ENCODE results near the gene RAD51C.
A peak's percentile ranks its signal among the peaks of the same experiment; 100 is the strongest.
"Not testable (repeated sequence)": the region's sequence is repeated elsewhere in the genome, so short reads cannot be mapped to it uniquely, and the experiment has no call there.

The RAD51C gene

GRCh38 chr17:58734040-58734439, 41.6 kb downstream of the RAD51C start:
- TF ChIP-seq CTCF (IDR thresholded peaks at IDR 0.05; ENCODE audit: low read length, missing control alignments) = no peak
- no peak for DNase-seq (ENCODE audit: low read depth)
- H3K4me3 ChIP-seq (replicated peaks; ENCODE audit: low read depth, low read length) = no peak overlapping the region

GRCh38 chr17:58734811-58735210, 42.4 kb downstream of the RAD51C start:
- TF ChIP-seq CTCF (IDR thresholded peaks at IDR 0.05; ENCODE audit: low read length, missing control alignments) = no peak
- no peak overlapping the region for H3K4me3 ChIP-seq (replicated peaks; ENCODE audit: low read depth, low read length)
- DNase-seq (ENCODE audit: low read depth) = no peak

- TF ChIP-seq CTCF (IDR thresholded peaks at IDR 0.05; ENCODE audit: low read length, missing control alignments) = no peak
- DNase-seq (ENCODE audit: low read depth) = peak; percentile 48
- no peak overlapping the region for H3K4me3 ChIP-seq (replicated peaks; ENCODE audit: low read depth, low read length)
These were observed 48.8 kb downstream of the RAD51C start for GRCh38 chr17:58741121-58741625.

GRCh38 chr17:58747674-58748073, 55.3 kb downstream of the RAD51C start:
- TF ChIP-seq CTCF (IDR thresholded peaks at IDR 0.05; ENCODE audit: low read length, missing control alignments) = no peak
- no peak for DNase-seq (ENCODE audit: low read depth)
- H3K4me3 ChIP-seq (replicated peaks; ENCODE audit: low read depth, low read length) = no peak overlapping the region

GRCh38 chr17:58749627-58750026, 57.2 kb downstream of the RAD51C start:
- H3K4me3 ChIP-seq (replicated peaks; ENCODE audit: low read depth, low read length); DNase-seq (ENCODE audit: low read depth): not testable (repeated sequence)

GRCh38 chr17:58753026-58753425, 60.6 kb downstream of the RAD51C start:
- no peak for DNase-seq (ENCODE audit: low read depth)
- no peak for TF ChIP-seq CTCF (IDR thresholded peaks at IDR 0.05; ENCODE audit: low read length, missing control alignments)
- no peak overlapping the region for H3K4me3 ChIP-seq (replicated peaks; ENCODE audit: low read depth, low read length)

GRCh38 chr17:58755269-58755576, 62.8 kb downstream of the RAD51C start:
- peak overlapping the region; percentile 62 for H3K4me3 ChIP-seq (replicated peaks; ENCODE audit: low read depth, low read length)
- no peak for TF ChIP-seq CTCF (IDR thresholded peaks at IDR 0.05; ENCODE audit: low read length, missing control alignments)
- DNase-seq (ENCODE audit: low read depth) = no peak

All from fibroblast of pulmonary artery (primary cell).